HG02973 (cell line): ENCODE data around the gene ERGIC1.
"Not testable (repeated sequence)": the region's sequence is repeated elsewhere in the genome, so short reads cannot be mapped to it uniquely, and the experiment has no call there.

Experiments
- ATAC-seq: cut with Tn5 transposase; IDR thresholded peaks from one replicate; pipeline ENCODE4 v1.9.1; 2021; ENCODE audit warnings: moderate library complexity; ENCODE audit not compliant: unreplicated experiment

Gene ERGIC1

DNA sequence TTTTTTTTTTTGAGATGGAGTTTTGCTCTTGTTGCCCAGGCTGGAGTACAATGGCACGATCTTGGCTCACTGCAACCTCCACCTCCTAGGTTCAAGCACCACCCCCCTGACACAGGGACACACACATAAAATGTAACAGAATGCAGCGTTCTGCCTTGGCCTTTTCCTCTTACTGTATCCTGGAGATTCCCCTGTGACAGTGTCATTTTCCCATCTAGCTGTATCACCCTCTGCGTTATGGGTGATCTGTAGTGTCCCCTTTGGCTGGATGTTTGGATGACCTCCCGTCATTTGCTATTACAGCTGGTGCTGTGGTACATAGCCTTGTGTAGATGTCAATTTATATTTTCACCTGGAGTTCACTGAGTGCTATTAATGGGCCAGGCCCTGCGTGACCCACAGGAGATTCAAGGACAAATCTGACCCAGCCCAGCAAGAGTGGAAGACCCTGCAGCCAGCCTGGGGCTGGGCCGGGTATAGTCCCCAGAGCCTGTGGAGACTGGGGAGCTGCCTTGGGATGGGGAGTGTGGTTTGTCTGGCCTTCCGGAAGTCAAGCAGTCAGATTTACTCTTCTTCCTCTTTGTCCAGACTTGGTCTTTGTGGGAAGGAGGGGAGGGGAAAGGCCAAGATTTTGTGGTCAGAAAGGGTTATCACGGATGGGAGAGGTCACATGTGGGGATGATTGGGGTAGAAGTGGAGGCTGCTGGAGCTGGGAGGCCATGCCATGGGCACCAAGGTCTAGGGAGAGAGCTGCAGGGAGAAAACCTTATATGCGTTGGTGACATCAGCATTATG, 43.6 kb downstream of the ERGIC1 start:
- ATAC-seq: no peak

DNA sequence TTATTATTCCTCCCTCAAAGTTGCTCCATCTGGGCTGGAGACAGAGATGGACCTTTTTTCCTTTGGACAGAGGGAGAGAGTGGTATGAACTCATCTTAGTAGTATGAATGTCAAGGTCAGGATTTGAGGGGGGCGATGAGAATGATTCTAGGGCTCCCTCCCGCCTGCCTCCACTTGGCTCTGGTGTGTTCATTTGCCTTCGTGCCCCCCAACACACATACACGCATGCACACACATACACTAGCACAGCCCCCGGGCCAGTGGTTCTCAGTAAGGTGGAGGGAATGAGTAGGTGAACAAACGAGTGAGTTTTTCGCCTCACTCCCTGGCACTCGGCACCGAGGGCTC, 44.5 kb downstream of the ERGIC1 start:
- no peak for ATAC-seq

- no peak for ATAC-seq
Observed at GRCh38 chr5:172878933-172879752, 45.1 kb downstream of the ERGIC1 start.

- ATAC-seq: peak; percentile 47
Observed at GRCh38 chr5:172881691-172882370, 47.8 kb downstream of the ERGIC1 start.

DNA sequence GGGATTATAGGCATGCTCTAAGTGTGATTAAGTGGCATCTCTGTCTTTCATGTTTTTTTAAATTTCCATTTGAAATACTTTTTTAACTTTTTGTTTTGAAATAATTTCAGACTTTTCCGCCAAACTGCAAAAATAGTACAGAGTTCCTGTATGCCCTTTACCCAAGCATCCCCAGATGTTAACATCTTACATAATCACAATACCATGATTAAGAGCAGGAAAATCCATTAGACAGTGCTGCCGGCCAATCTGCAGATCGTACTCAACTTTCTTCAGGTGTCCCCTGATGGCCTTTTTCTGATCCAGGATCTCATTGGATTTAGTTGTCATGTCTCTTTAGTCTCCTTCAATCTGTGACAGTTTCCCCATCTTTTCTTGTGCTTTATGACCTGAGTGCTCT, 49.0 kb downstream of the ERGIC1 start:
- ATAC-seq: no peak

DNA sequence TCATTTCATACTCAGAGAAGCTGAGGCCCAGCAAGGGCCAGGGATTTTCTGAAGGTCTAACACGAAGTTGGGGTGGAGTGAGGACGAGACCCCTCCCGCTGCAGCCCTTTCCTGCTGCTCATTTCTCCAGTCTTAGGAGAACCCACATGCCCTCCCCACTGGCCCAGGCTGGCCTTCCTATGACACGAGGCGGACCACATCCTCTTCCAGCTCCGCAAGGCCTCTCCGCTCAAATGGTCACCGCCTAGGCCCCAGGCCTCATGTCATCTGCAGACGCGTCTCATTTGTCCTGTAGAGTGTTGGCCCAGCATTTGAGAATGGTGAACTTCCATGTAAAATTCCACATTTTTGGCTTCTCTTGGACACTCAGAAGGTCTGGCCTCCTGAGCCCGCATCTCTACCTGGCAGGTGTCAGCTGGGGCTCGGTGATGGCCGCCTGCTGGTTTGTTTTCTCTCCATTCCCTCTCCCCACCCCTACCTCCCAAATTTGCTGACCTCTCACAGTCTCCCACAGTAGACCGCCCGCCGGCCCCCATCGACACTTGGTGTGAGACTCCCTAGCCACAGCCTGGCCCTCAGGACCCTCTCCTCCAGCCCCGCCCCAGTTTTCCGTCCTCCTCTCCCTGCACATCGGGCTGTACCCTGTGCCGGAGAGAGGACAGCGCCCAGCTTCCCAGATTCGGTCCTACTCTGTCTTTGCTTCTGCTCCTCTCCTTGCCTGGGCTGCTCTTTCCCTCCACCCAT, 51.7 kb downstream of the ERGIC1 start:
- no peak for ATAC-seq

DNA sequence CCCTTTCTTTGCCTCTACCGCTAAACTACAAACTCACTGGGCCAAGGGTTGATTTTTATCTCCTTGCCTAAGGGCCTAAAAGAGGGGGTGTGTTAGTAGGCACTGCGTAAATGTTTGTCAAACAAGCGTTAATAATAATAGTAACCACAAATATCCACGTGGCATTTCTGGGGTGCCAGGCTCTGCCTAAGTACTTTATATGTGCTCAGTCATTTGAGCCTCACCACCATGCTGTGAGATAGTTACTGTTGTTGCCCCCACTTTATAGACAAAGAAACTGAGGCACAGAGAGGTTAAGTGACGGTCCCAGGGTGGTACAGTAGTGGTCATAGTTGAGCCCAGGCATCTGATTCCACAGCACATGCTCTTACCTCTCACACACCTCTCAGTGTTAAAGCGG, 52.4 kb downstream of the ERGIC1 start:
- no peak for ATAC-seq

DNA sequence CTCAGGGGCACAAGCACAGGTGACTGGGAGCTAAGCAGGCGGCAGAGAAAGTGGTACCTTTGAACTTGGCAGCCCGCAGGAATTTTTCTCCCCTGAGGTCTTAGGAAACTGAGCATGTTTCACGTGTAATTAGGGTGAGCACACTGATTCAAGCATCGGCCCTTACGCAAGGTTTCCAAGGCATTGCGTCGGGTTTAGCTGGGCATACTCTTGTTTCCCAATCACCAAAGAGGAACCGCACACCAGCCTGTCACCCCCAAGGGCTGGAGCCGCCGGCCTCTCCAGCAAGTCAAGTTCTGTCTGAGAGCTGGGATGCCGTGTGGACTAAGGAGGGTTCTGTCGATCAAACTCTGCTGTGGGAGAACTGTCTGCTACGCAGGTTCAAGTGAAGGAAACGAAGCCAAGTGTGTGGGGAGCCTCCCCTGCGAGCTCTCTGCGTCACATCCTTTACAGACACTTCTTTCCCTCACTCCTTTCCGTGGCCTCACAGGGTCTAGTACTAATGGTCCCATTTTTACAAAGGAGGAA, 53.0 kb downstream of the ERGIC1 start:
- ATAC-seq: no peak

DNA sequence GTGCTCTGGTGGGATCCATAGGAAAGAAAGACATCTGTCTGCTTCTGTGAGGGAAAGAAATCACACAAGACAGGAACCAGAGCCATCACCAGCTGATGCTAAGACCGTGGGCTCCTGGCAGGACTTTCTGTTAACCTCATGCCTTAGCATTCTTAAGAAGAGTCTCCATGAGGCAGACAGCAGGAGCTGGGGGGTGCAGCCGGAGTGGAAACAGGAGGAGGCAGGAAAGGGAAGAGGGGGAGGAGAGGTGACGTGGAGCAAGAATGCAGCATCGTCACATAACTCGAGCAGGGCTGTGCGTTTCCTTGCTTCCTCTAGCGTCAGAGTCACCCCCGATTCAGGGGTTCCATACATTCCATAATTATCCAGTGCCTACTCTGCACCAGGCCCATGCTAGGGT, 53.6 kb downstream of the ERGIC1 start:
- no peak for ATAC-seq

- no peak for ATAC-seq
Observed at GRCh38 chr5:172890659-172891058, 56.6 kb downstream of the ERGIC1 start.

- ATAC-seq: no peak
Observed at GRCh38 chr5:172891716-172892421, 57.8 kb downstream of the ERGIC1 start.

- no peak for ATAC-seq
Observed at GRCh38 chr5:172892713-172893112, 58.7 kb downstream of the ERGIC1 start.

DNA sequence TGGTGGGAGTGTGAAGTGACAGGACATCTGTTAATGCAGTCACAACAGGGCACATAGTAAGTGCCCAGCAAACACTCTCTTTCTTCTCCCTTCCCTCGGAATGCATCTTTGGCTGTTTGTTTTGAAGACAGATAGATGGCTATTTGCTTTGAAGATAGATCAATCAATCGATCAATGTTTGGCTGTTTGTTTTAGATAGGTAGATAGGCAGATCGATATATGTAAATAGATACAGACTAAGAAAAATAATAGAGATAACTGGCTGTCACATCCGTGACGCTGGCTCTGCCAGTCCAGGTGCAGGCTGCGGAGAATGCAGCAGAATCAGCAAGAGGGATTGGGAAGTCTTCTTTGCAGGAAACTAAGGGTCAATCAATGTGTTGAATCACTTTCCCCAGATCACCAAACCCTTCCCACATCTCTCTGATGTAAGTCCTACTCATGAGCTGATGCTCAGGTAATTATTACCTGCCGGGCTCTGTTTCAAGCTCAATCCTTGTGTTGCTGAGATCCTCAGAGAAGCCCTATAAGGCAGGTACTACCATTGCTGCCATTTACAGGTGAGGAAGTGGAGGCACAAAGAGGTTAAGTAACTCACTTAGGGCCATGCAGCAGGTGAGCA, 60.8 kb downstream of the ERGIC1 start:
- no peak for ATAC-seq

- no peak for ATAC-seq
Observed at GRCh38 chr5:172895549-172895948, 61.5 kb downstream of the ERGIC1 start.

GRCh38 chr5:172896465-172896864, 62.4 kb downstream of the ERGIC1 start:
- no peak for ATAC-seq

- not testable (repeated sequence) for ATAC-seq
Observed at GRCh38 chr5:172897067-172897466, 63.0 kb downstream of the ERGIC1 start.

GRCh38 chr5:172897481-172898217, 63.6 kb downstream of the ERGIC1 start:
- no peak for ATAC-seq

DNA sequence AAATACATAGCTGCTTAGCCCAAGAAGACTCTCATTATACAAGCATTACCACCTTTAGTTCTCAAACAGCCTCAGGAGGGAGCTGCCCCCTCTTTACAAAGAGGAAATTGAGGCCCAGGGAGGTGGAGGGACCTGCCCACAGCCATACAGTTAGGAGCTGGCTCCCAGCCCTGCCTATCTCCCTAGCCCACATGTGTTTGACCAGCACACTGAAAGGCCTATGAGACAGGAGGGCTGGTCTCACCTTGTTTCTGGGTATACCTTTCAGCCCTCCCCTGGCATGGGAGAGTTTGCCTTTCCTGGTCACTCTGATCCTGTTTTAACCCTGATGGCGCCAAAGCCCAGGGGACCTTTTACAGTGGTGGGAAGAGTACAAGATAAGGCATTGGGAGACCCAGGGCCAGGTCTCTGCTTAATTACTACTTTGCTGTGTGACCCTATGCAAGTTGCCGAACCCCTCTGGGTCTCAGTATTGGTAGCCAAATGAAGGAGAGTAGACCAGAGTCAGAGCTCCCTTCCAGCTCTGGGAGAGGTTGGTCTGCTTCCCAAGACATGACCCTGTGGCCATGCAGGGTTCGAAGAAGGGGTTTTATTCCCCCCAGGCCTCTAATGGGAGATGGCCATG, 64.3 kb downstream of the ERGIC1 start:
- ATAC-seq: no peak
